ENCODE results near the gene AKR1C4.
"Not testable (repeated sequence)": the region's sequence is repeated elsewhere in the genome, so short reads cannot be mapped to it uniquely, and the experiment has no call there.

AKR1C4 gene

DNA sequence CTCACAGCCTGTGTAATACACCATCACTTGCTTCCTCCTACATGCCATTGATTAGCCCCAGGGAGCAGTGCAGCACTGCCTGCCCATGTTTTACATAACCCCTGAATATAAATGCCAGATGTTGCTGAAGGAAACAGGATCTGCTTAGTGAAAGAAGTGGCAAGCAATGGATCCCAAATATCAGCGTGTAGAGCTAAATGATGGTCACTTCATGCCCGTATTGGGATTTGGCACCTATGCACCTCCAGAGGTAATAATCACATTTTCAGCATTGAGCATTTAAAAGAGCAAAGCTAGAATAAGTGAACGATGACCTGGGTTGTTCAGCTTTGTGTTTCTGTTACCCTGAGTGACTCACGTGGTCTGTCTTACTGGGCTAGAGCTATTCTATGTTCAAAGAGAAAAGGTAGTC, at the start of gene AKR1C4:
Gene AKR1C4, plus strand, starts transcription at position 136 of the 412 bp plus-strand sequence. Its CDS starts 31 bp downstream, at position 167.
- no peak for DNase-seq (ENCODE audit: low spot score)

DNA sequence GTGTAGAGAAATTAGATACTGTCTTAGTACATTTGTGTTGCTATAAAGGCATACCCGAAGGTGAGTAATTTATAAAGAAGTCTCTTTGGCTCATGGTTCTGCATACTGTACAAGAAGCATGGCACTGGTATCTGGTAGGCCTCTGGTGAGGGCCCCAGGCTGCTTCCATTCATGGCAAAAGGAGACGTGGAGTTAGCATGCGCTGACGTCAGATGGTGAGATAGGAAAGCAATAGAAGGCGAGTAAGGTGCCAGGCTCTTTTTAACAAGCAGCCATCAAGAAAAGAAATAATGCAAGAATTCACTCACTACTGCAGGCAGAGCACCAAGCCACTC, 49.8 kb upstream of the AKR1C4 start:
- no peak for DNase-seq (ENCODE audit: low spot score)

DNA sequence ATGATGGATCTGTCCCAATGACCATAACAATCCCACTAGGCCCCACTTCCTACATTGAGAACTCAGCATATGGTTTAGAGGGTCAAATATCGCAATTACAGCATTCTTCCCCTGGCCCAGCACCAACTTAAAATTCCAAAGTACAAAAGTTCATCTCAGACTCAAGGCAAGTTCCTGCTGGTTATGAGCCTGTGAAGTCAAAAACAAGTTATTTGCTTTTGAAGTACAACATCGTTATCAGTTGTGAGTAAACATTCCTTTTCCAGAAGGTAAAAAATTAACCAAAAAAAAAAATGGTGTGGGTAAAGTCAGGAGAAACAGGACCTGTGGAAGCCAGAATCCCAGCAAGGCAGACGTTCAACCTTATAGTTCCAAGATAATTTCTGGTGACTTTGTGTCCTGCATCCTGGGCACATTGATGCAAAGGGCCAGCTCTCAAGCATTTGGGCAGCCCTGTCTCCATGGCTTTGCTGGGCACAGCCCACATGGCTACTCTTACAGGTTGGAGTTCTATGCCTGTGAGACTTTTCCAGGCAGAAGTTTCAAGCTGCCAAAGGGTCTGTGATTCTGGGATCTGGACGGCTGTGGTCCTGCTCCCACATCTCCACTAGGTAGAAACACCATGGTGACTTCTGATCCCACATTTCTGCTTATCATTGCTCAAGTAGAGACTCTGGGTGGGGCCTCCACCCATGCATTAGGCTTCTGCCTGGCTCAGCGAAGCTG, 49.2 kb upstream of the AKR1C4 start:
- DNase-seq (ENCODE audit: low spot score) = no peak

DNA sequence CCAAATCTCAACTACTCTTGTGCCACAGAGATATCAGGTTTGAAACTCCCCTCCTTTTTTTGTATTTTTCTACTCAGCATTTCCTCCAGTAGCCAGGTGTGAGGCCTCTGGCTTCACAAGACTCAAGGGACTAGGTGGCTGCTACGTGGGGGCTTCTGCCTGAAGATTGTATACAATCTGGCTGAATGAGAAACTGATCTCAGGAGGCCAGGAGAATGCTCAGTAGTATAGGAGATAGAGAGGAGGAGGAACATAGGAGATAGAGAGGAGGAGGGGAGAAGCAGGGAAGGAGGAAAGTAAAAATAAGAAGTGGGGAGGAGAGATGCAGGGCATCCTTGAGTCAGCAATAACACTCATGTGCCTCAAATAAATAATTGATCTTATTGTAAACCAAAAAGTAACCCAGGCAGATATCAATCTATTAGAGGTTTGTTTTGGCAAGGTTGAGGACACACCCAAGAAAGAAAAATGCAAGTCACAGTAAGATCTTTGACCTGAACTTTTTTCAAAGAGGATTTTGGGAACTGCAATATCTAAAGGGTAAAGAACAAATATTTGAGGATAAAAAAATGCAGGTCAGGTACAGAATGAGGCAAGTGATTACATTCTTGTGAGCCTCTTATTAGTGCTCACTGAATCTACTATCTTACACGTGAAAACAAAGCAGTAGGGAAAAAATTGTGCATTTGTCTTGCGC, 48.5 kb upstream of the AKR1C4 start:
- no peak for DNase-seq (ENCODE audit: low spot score)

DNA sequence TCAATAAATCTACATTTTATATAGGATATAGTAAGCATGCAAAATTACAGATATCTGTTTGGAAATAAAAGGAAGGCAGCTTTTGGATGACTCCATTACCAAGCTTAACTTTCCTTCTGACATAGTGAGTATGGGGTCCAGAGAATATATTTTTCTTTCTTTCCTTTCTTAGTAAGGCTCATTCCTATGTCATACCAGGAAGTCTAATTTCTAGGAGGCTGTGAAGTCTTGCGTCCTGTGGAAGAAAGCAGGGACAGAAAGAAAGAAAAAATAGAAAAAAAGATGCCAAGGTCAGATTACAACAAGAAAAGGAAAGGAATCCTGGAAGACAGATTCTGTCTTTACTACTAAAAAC, 48.0 kb upstream of the AKR1C4 start:
- DNase-seq (ENCODE audit: low spot score) = no peak

DNA sequence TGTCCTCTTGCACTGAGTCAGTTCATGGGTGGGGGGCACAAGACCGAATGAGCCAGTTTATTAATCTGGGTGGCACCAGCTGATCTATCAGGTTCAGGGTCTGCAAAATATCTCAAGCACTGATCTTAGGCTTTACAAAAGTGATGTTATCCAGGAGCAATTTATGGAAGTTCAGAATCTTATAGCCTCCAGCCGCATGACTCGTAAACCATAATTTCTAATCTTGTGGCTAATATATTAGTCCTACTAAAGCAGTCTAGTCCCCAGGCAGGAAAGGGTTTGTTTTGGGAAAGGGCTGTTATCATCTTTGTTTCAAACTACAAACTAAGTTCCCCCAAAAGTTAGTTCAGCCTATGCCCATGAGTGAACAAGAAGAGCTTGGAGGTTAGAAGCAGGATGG, 45.6 kb upstream of the AKR1C4 start:
- DNase-seq (ENCODE audit: low spot score) = no peak

DNA sequence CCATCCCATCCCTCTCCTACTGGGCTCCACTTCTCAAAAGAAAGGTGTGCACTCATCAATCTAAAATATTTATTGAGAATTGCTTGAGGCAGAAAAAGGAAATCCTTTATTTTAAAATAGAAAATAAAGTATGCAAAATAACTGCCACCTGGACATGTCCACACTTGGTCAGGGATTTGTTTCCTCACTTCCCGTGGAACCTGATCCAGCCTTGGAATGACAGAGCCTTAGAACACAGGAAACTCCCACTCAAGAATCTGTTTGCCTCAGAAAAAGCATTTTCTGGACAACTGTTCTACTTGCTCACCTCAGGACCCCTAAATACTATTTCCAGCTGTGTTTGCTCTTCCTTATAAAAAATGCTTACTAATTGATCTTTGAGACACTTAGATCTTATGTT, 40.7 kb upstream of the AKR1C4 start:
- DNase-seq (ENCODE audit: low spot score) = no peak

DNA sequence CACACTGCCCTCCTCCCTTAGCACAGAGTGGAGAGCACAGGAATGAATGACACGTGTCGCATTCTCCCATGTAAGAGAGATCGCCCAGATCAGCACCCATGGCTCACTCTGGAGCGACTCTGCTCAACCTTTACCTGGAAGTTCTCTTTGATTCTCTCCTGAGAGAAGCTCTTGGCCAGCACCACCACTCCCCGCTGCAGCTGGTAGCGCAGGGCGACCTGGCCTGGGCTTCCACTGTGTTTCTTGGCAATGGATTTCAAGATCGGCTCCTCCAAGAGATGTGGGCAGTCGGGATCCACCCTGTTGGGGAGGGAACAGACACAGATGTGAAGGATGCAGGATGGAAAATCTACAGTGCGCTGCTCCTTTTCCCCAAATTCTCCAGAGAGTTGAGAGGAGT, 39.1 kb upstream of the AKR1C4 start:
- no peak for DNase-seq (ENCODE audit: low spot score)

DNA sequence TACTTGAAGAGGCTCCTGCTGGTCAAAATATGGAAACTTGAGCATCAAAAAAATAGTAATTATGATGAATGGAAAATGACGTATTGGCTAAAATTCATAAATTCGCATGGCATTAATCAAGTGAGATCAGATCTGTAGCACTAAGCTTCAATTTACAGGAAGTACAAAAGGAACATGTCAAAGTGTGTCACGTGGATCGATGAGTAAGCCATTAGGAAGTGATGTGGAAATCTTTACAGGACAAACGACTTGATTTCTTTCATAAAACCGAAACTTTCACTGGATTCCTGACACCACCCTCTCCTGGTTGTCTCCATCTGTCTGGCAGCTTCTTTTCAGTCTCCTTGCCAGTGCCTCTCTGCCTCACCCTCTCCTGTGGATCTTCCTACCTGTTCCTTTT, 37.5 kb upstream of the AKR1C4 start:
- no peak for DNase-seq (ENCODE audit: low spot score)

DNA sequence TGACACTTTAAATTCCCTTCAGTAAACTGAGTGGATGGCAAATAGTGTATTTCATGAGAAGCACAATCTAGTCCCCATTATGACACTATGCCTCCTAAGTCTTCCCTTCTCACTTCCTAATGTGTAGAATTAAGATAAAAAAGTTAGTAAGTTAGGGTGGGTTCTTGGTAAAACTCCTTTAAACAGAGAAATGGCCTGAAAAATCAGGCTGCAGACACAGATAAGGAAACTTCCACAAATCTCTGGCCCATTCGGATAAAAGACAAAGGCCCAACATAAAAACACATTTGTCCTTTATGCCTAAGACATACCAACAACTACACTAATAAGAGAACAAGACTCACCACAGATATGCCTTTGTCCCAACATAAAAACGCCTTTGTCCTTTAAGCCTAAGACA, 33.1 kb upstream of the AKR1C4 start:
- no peak for DNase-seq (ENCODE audit: low spot score)

DNA sequence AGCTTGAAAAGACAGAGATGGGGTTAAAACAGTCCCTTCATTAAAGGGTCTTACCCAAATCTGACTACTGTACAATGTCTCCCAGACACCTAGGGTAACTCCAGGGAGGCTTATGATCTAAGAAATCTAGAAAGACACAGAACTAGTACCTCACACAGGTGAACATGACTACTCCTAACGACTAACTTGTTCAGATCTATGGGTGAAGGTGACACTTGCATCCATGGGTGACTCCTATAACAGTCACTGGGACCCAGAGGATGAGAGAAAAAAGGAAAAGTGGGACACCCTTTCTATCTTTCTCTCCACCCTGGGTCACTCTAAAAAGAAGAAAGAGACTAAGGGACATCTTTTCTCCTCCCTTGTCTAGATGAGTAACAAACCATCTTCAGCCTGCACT, 30.9 kb upstream of the AKR1C4 start:
- no peak for DNase-seq (ENCODE audit: low spot score)

DNA sequence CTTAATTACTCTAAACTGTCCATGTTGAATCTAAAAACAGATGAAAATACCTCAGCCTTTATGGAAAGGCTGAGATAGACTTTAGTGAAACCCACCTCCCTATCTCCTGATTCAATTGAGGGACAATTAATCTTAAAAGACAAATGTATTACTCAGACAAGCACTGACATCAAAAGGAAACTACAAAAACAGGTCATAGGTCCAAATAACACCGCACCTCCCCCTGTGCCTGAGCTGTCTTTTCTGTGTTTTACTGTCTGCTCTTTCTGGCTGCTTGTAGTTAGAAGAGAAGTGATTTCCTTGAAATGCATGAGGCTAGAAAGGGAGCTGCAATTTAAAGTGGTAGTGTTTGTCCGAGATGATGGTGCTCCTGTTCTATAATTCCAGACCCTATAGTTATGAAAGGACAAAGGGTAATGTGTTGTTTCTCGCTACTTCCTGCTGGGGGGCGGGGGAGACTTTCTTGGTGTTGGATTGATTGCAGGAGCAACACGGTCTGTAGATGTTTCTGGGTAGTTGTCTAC, 27.7 kb upstream of the AKR1C4 start:
- DNase-seq (ENCODE audit: low spot score) = no peak

DNA sequence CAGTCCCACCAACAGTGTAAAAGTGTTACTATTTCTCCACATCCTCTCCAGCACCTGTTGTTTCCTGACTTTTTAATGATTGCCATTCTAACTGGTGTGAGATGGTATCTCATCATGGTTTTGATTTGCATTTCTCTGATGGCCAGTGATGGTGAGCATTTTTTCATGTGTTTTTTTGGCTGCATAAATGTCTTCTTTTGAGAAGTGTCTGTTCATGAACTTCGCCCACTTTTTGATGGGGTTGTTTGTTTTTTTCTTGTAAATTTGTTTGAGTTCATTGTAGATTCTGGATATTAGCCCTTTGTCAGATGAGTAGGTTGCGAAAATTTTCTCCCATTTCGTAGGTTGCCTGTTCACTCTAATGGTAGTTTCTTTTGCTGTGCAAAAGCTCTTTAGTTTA, 21.1 kb upstream of the AKR1C4 start:
- not testable (repeated sequence) for DNase-seq (ENCODE audit: low spot score)

DNA sequence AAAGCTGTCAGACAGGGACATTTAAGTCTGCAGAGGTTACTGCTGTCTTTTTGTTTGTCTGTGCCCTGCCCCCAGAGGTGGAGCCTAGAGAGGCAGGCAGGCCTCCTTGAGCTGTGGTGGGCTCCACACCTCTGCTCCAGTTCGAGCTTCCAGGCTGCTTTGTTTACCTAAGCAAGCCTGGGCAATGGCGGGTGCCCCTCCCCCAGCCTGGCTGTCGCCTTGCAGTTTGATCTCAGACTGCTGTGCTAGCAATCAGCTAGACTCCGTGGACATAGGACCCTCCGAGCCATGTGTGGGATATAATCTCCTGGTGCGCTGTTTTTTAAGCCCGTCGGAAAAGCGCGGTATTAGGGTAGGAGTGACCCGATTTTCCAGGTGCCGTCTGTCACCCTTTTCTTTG, 16.1 kb upstream of the AKR1C4 start:
- DNase-seq (ENCODE audit: low spot score) = not testable (repeated sequence)

DNA sequence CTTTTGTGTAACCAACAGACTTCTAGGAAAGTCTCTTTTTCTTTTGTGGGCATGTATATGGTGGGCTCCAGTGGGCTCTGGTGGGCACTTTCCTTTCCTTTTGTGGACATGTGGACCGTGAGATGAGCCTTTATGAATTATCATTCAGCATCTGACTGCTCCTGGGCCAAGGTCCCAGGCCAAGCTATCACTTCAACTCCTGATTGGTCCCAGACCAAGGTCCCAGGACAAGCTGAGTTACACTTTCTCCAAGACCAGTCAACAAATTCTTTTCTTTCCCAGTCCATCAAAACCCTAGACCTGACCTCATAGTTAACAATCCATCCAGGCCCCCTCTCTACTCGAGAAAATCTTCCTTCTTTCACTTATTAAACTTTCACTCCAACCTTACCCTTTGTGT, 12.7 kb upstream of the AKR1C4 start:
- DNase-seq (ENCODE audit: low spot score) = no peak

DNA sequence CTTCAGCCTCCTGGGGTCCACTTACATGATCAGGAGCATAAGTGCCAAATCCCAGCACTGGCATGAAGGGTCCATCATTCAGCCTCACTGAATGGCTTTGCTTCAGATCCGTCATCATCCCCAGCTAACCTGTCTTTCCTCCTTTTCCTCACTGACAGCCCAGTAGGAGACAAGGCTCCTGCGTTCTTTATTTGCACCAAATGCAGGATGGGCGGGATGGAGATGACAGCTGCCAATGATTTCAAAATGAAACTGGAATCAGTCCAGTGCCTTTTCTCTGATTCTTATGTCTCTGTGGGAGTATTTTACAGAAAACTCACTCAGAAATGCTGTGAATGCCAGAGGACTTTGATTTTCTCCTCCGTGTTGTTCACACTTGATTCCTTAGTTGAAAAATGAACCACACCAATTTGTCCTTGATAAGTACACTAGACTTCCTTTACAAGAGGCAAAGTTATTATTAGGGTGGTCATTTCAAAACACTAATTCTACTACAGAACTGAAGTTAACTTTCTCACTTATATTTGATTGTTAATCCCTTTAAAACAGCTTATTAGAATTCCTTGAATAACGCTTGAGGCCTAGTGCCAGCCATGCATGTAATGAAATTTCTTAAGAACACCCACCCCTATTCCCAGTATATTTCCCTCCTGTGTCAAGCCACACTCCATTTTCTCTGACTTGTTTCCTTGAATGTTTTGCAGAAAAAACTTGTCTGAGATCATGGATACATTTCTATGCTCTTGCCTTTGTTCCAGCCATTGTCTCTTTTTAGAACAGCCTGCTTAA, 11.5 kb upstream of the AKR1C4 start, which contains the start of gene AKR1C8:
Gene AKR1C8, minus strand, starts transcription at position 164 of the 789 bp plus-strand sequence. Its CDS starts 46 bp downstream, at position 118.
- DNase-seq (ENCODE audit: low spot score) = no peak

DNA sequence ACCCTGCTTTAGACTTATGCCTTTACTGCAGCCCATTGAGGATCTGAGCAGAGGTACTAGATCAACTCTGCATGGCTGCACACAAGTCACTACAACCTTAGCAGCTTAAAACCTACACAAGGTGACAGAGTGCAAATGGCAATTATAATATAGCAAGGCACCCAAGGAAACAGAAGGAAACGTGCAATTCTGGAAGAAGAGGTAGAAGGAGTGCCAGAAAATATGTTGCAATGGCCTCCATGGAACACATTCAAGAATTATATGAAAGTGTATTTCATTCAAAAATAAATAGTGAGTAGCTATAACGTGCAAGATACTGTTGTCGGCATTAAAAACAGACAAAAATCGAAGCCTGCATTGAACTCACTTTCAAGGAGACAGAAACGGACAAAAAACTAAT, 8.8 kb upstream of the AKR1C4 start:
- no peak for DNase-seq (ENCODE audit: low spot score)

DNA sequence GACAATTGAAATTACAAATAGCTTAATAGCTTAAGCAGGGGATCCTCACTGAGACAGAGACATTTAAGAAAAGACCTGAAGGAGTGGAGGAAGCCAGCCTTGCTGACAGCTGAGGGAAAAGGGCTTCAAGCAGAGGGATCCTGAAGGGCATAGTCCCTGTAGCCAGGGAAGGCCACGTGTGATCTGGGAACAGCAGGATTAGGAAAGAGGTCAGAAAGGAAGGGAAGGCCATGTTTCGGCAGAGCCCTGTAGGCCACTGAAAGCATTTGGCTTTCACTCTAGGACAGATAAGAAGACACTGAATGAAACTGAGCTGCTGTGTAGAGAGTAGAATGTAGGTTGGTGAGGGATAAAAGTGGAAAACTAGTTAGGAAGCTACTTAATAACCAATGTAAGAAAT, 8.3 kb upstream of the AKR1C4 start:
- DNase-seq (ENCODE audit: low spot score) = no peak

DNA sequence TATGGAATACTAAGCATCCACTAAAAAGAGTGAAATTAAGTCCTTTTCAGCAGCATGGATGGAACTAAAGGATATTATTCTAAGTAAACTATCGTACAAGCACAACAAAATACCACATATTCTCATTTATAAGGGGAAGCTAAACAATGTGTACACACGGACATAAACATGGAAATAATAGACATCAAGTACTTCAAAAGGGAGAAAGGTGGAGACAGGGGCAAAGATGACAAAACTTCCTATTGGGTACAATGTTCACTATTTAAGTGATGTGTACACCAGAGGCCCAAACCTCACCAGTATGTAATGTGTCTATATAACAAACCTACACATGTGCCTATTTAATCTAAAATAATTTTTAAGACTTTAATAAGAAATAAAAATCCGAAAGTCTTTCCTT, 2.2 kb upstream of the AKR1C4 start:
- no peak for DNase-seq (ENCODE audit: low spot score)

DNA sequence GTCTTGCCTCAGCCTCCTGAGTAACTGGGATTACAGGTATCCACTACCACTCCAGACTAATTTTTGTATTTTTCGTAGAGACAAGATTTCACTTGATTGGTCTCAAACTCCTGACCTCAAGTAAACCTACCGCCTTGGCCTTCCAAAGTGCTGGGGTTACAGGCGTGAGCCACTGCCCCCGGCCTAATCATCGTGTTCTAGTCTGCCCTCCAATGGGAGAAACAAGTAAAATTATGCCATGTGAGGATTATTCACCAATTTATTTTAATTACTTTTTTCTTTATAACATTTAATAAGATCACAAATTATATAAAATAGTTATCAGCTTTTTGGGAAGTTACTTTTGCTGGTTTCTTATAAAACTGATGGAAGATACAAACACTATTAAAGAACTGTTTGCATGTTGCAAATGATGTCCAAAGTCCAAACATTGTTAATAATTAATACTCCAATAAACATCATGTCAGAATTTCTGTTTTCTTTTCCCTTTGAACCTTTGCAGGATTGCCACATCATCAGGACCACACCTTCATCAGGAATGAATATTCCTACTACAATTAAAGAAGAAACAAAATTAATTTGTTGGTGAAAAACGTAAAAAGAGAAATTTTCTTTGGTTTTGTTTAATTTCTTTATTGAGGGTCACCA, 786 bp upstream of the AKR1C4 start:
- no peak for DNase-seq (ENCODE audit: low spot score)

DNA sequence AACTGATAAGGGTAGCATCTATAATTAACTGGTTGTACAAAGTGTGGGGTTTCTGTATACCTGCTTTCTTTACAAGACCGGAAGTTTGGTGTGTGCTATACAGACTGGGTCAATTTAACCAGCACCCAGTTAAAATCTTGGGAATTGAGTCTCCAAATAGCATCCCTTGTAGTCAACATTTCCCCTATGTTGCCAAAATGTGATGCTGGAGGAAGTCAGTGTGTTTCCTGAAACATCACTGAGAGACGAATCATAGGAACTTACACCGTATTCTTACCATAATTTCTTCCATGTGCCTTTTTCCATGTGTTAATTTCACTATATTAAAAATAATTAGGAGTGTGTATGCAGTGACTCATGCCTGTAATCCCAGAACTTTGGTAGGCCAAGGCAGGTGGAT, 1.7 kb downstream of the AKR1C4 start:
- no peak for DNase-seq (ENCODE audit: low spot score)

DNA sequence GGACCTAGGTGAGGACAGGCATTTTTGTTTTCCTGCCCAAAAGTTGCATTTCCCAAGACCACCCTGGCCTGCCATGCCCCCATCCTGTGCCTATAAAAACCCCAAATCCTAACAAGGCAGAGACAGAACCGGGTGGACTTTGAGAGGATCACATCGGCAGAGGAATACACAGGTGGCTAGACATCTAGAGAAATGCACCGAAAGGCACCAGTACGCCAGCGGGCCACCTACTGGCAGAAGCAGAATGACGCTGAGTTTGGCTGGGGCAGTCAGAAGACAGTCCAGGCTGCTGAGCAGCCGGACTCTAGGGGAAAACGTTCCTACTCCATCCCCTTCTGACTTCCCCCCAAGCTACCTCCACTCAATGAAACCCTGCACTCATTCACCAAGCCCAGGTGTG, 2.8 kb downstream of the AKR1C4 start:
- DNase-seq (ENCODE audit: low spot score) = no peak
